Right renal pelvis (tissue), 4 donors: Measurements from ENCODE around the gene CACNA1C. TPM values are rescaled to one million over a fixed set of nuclear protein-coding genes. Genes with fewer than 3 reads are reported as not detected.

ENCODE experiments used
- DNase-seq, 4 donors: peaks; one replicate each; pipeline ENCODE4 v3.0.0-alpha.2; 2013; ENCODE audit warnings: low read depth in 4 of 4, low spot score in 3 of 4, missing footprints in 1 of 4
- polyA plus RNA-seq, 4 donors: library from polyadenylated mRNA; unstranded; fragments of 120-200 nt; gene quantifications; one replicate each; pipeline ENCODE4 v1.2.1, GENCODE V29; 2013; ENCODE audit not compliant: insufficient read length in 4 of 4

The CACNA1C gene
- polyA plus RNA-seq, 4 donors: 7.6 to 8.6 (median 7.9) TPM

- no peak for DNase-seq
These were observed 404.6 kb downstream of the CACNA1C start for GRCh38 chr12:2457215-2457932.

GRCh38 chr12:2457933-2458414 is 405.2 kb downstream of the CACNA1C start:
- DNase-seq: peak in 1 of 4 donors; percentile 5

- no peak for DNase-seq
These were observed 407.4 kb downstream of the CACNA1C start for GRCh38 chr12:2460051-2460670.

GRCh38 chr12:2461046-2461445 is 408.3 kb downstream of the CACNA1C start:
- no peak for DNase-seq

- no peak for DNase-seq
These were observed 408.9 kb downstream of the CACNA1C start for GRCh38 chr12:2461645-2462044.

- DNase-seq: no peak
These were observed 409.3 kb downstream of the CACNA1C start for GRCh38 chr12:2462087-2462486.

GRCh38 chr12:2463719-2464118 is 410.9 kb downstream of the CACNA1C start:
- DNase-seq: no peak

- DNase-seq: no peak
These were observed 412.9 kb downstream of the CACNA1C start for GRCh38 chr12:2465681-2466080.

GRCh38 chr12:2466211-2466610 is 413.4 kb downstream of the CACNA1C start:
- DNase-seq: no peak

- no peak for DNase-seq
These were observed 414.8 kb downstream of the CACNA1C start for GRCh38 chr12:2467447-2468195.

GRCh38 chr12:2475984-2476383 is 423.2 kb downstream of the CACNA1C start:
- DNase-seq: no peak

GRCh38 chr12:2477009-2477766 is 424.4 kb downstream of the CACNA1C start:
- no peak for DNase-seq

- DNase-seq: no peak
These were observed 427.2 kb downstream of the CACNA1C start for GRCh38 chr12:2479851-2480535.

- no peak for DNase-seq
These were observed 428.6 kb downstream of the CACNA1C start for GRCh38 chr12:2481346-2481745.

GRCh38 chr12:2481951-2482350 is 429.2 kb downstream of the CACNA1C start:
- no peak for DNase-seq

- DNase-seq: no peak
These were observed 430.3 kb downstream of the CACNA1C start for GRCh38 chr12:2482938-2483660.

- DNase-seq: no peak
These were observed 430.9 kb downstream of the CACNA1C start for GRCh38 chr12:2483713-2484112.

GRCh38 chr12:2484141-2484776 is 431.5 kb downstream of the CACNA1C start:
- no peak for DNase-seq

GRCh38 chr12:2485681-2486080 is 432.9 kb downstream of the CACNA1C start:
- DNase-seq: no peak
